ENCODE data around the gene AKAP10. TPM values are rescaled to one million over a fixed set of nuclear protein-coding genes. Genes with fewer than 3 reads are reported as not detected.

Gene AKAP10
- total and polyA plus RNA-seq, 2 donors (not counting 3 experiments of a cell fraction or from before 2014, with no cell fraction given), result 10.0 to 27.1 TPM

DNA sequence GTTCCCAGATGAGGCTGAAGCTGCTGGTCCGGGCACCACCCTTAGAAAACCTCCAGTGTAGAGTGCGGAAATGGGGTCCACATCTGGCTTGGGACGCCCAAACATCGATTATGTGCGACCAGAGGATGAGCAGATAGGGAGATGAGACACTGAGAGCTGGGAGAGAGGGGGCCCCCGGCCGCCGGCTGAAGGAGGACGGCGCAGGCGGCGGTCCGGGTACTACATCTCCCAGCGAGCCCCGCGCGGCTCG is 31.3 kb upstream of the AKAP10 start:
- no peak for DNase-seq (ENCODE audit: low read depth, low spot score)

GRCh38 chr17:20008242-20009051 is 30.8 kb upstream of the AKAP10 start:
- no peak overlapping the region for H3K27ac ChIP-seq (ENCODE audit: insufficient read depth, low read depth, low read length)
- no peak for DNase-seq (ENCODE audit: low read depth, low spot score)
- CTCF ChIA-PET, result interaction anchor here (0.6 to 6.2 kb wide), 8 partner anchors 8 to 119 kb away, joined by 3 to 95 read pairs (median 4); partner anchors contain the start of gene AKAP10

More for the DNA sequence above, 31.3 kb upstream of the AKAP10 start:
- Histone ChIP-seq H3K4me2 (ENCODE audit: insufficient read depth, low read length) (peak overlapping the region; percentile 83), H3K79me2 (ENCODE audit: control insufficient read depth, insufficient read depth, low read length) (no peaks in the 10 kb centered on the region), H4K20me1 (replicated peaks; ENCODE audit: control insufficient read depth, extremely low read depth, insufficient read depth, low read length) (peaks cover 4% of the 10 kb centered on the region), H3K9ac (replicated peaks; ENCODE audit: extremely low read depth, insufficient read depth, low read length) (no peak overlapping the region), H3K4me1 (ENCODE audit: control insufficient read depth, extremely low read depth, insufficient read depth, low read length) (peaks cover 9% of the 10 kb centered on the region), H3K9me1 (replicated peaks; ENCODE audit: control insufficient read depth, extremely low read depth, insufficient read depth, low read length) (no peaks in the 10 kb centered on the region), H2AFZ (ENCODE audit: low read depth, low read length) (peak overlapping the region; percentile 96), H3K27ac (ENCODE audit: insufficient read depth, low read depth, low read length) (no peak overlapping the region), H3K36me3 (ENCODE audit: control insufficient read depth in 2 of 2, extremely low read depth in 1 of 2, insufficient read depth in 2 of 2, low read length in 2 of 2) (no peaks in the 10 kb centered on the region), H3K9me3 (replicated peaks; ENCODE audit: control insufficient read depth, insufficient read depth, low read length) (no peaks in the 10 kb centered on the region), H3K27me3 (ENCODE audit: control insufficient read depth in 2 of 2, insufficient read depth in 2 of 2, low read length in 2 of 2) (peaks cover 17 to 50% of the 10 kb centered on the region in 2 experiments), H3K4me3 (replicated peaks in 1 of 3; ENCODE audit: insufficient read depth in 1 of 3, low read depth in 1 of 3, low read length in 3 of 3) (peak overlapping the region; percentile 34 to 59 (median 39))
- TF ChIP-seq MYC (IDR thresholded peaks at IDR 0.05; ENCODE audit: low read depth, low read length), result no peak
- TF ChIP-seq GATA2 (IDR thresholded peaks at IDR 0.05; ENCODE audit: insufficient read depth, insufficient read length, low read depth, low read length), result no peak
- TF ChIP-seq JUN (IDR thresholded peaks at IDR 0.05; ENCODE audit: borderline replicate concordance, insufficient read depth, insufficient read length, low read depth), result no peak
- peak; percentile 12 for FAIRE-seq
- dilution Hi-C loops (cut with MboI; ENCODE audit: extremely low pct_ligation_motif_present, low sequenced_read_pairs), result no loop called here
- CTCF ChIA-PET, result interaction anchor here (0.6 to 6.2 kb wide), 10 partner anchors 8 to 154 kb away, joined by 3 to 95 read pairs (median 4); partner anchors contain the start of gene AKAP10
- POLR2A ChIA-PET, result no interaction called here
- intact Hi-C loops (cut with micrococcal nuclease), result loop anchor here (1.0 to 5.0 kb wide), 3 partner anchors 17 to 142 kb away; partner anchors contain the start of gene ULK2
- no TSS peak for BruUV-seq (replicated peaks)

More at GRCh38 chr17:20008242-20009051, 30.8 kb upstream of the AKAP10 start:
- Histone ChIP-seq H3K9ac (replicated peaks; ENCODE audit: extremely low read depth, insufficient read depth, low read length) (no peak overlapping the region), H2AFZ (ENCODE audit: low read depth, low read length) (peak overlapping the region; percentile 96), H3K36me3 (ENCODE audit: control insufficient read depth in 2 of 2, extremely low read depth in 1 of 2, insufficient read depth in 2 of 2, low read length in 2 of 2) (no peaks in the 10 kb centered on the region), H3K27me3 (ENCODE audit: control insufficient read depth in 2 of 2, insufficient read depth in 2 of 2, low read length in 2 of 2) (peaks cover 17 to 50% of the 10 kb centered on the region in 2 experiments), H3K4me2 (ENCODE audit: insufficient read depth, low read length) (peak overlapping the region; percentile 83), H4K20me1 (replicated peaks; ENCODE audit: control insufficient read depth, extremely low read depth, insufficient read depth, low read length) (peaks cover 4% of the 10 kb centered on the region), H3K4me1 (ENCODE audit: control insufficient read depth, extremely low read depth, insufficient read depth, low read length) (peaks cover 9% of the 10 kb centered on the region), H3K4me3 (replicated peaks in 1 of 3; ENCODE audit: insufficient read depth in 1 of 3, low read depth in 1 of 3, low read length in 3 of 3) (peak overlapping the region; percentile 34 to 59 (median 39)), H3K79me2 (ENCODE audit: control insufficient read depth, insufficient read depth, low read length) (no peaks in the 10 kb centered on the region), H3K9me1 (replicated peaks; ENCODE audit: control insufficient read depth, extremely low read depth, insufficient read depth, low read length) (no peaks in the 10 kb centered on the region), H3K9me3 (replicated peaks; ENCODE audit: control insufficient read depth, insufficient read depth, low read length) (no peaks in the 10 kb centered on the region)
- dilution Hi-C loops (cut with MboI; ENCODE audit: extremely low pct_ligation_motif_present, low sequenced_read_pairs), result no loop called here
- FAIRE-seq, result no peak
- POLR2A ChIA-PET, result no interaction called here
- intact Hi-C loops (cut with micrococcal nuclease), result loop anchor here (1.0 to 5.0 kb wide), 3 partner anchors 16 to 141 kb away; partner anchors contain the start of gene ULK2
- TF ChIP-seq POLR2AphosphoS5 (IDR thresholded peaks at IDR 0.05; ENCODE audit: insufficient read depth, low read depth, low read length), result no peak
- BruUV-seq (replicated peaks), result no TSS peak
